H1 (cell line): ENCODE data around the gene ZXDA. TPM values are rescaled to one million over a fixed set of nuclear protein-coding genes. Genes with fewer than 3 reads are reported as not detected.

Experiments
- CTCF ChIA-PET: fragments of 300-600 bp; sonication (Branson Sonifier 250); formaldehyde crosslinking; loops from one replicate; lab custom pipeline; 2021; ENCODE audit not compliant: partially characterized antibody; lab: Charles Lee
- POLR2A ChIA-PET: fragments of 300-600 bp; sonication (Branson Sonifier 250); formaldehyde crosslinking; loops from one replicate; lab custom pipeline; 2021; ENCODE audit warnings: inconsistent platforms; ENCODE audit not compliant: partially characterized antibody; lab: Charles Lee
- DNase-seq, 2 experiments: peaks; one replicate each; pipeline versions ENCODE4 v3.0.0 to v3.0.0-alpha.2; 2010 to 2022; ENCODE audit warnings: low spot score in 2 of 2, low read depth in 1 of 2, mixed read lengths in 1 of 2
- FAIRE-seq: peaks from 2 replicates; lab custom pipeline; 2011; peaks lifted over from hg19 to GRCh38; lab: Jason Lieb, UNC
- H2AFZ ChIP-seq: 2 replicates; pipeline ENCODE4 v1.8.1; 2012; ENCODE audit warnings: low read length, inconsistent platforms
- H2AK5ac ChIP-seq: 2 replicates; pipeline ENCODE4 v1.6.1; 2013; ENCODE audit warnings: low read depth, low read length
- H2BK120ac ChIP-seq: replicated peaks from 2 replicates; pipeline ENCODE3; 2013; ENCODE audit warnings: low read depth, low read length, inconsistent platforms
- H2BK12ac ChIP-seq: 2 replicates; pipeline ENCODE4 v1.6.1; 2013; ENCODE audit warnings: low read depth, low read length
- H2BK15ac ChIP-seq: 2 replicates; pipeline ENCODE4 v1.6.1; 2013; ENCODE audit warnings: low read length
- H2BK20ac ChIP-seq: 2 replicates; pipeline ENCODE4 v1.6.1; 2013; ENCODE audit warnings: low read length
- H2BK5ac ChIP-seq: 2 replicates; pipeline ENCODE4 v1.6.1; 2013; ENCODE audit warnings: low read depth, low read length
- H3K14ac ChIP-seq: 2 replicates; pipeline ENCODE4 v1.6.1; 2013; ENCODE audit warnings: inconsistent platforms; ENCODE audit not compliant: insufficient read length
- H3K18ac ChIP-seq: 2 replicates; pipeline ENCODE4 v1.6.1; 2013; ENCODE audit warnings: low read length; ENCODE audit errors: extremely low read depth
- H3K23ac ChIP-seq: 2 replicates; pipeline ENCODE4 v1.6.1; 2013; ENCODE audit warnings: inconsistent platforms; ENCODE audit not compliant: insufficient read length
- H3K23me2 ChIP-seq: 2 replicates; pipeline ENCODE4 v1.6.1; 2013; ENCODE audit warnings: low read depth, low read length
- H3K27ac ChIP-seq: 2 replicates; pipeline ENCODE4 v1.6.1; 2011; ENCODE audit warnings: low read depth, low read length, inconsistent platforms
- H3K27me3 ChIP-seq, 4 experiments: replicated peaks in 1 of 4; 1 replicate in 1 of 4; 2 replicates in 3 of 4; pipeline versions ENCODE4 v1.6.1 to v1.8.1; 2011 to 2013; ENCODE audit warnings: low read length in 3 of 4, mild to moderate bottlenecking in 3 of 4, inconsistent platforms in 2 of 4, mixed read lengths in 2 of 4, moderate library complexity in 1 of 4; ENCODE audit not compliant: control insufficient read depth in 3 of 4, insufficient read depth in 3 of 4; ENCODE audit errors: extremely low read depth in 1 of 4
- H3K36me3 ChIP-seq, 4 experiments: 2 replicates each; pipeline versions ENCODE4 v1.6.1 to v1.8.1; 2011 to 2013; ENCODE audit warnings: mild to moderate bottlenecking in 4 of 4, low read length in 3 of 4, moderate library complexity in 2 of 4, control low read depth in 1 of 4, inconsistent platforms in 1 of 4; ENCODE audit not compliant: insufficient read depth in 4 of 4, control insufficient read depth in 2 of 4
- H3K4ac ChIP-seq: replicated peaks from 2 replicates; pipeline ENCODE3; 2013; ENCODE audit warnings: low read length, low read depth, mixed read lengths, inconsistent platforms; ENCODE audit not compliant: insufficient read length
- H3K4me1 ChIP-seq, 4 experiments: replicated peaks in 1 of 4; 1 replicate in 1 of 4; 2 replicates in 3 of 4; pipeline versions ENCODE4 v1.6.1 to v1.8.1; 2011 to 2013; ENCODE audit warnings: low read length in 3 of 4, inconsistent platforms in 2 of 4, mixed read lengths in 1 of 4; ENCODE audit not compliant: insufficient read depth in 4 of 4, control insufficient read depth in 3 of 4
- H3K4me2 ChIP-seq, 2 experiments: 2 replicates each; pipeline versions ENCODE4 v1.6.1 to v1.8.1; 2011 to 2013; ENCODE audit warnings: low read depth in 2 of 2, low read length in 2 of 2, control low read depth in 1 of 2, inconsistent platforms in 1 of 2, mild to moderate bottlenecking in 1 of 2; ENCODE audit not compliant: insufficient read depth in 1 of 2
- H3K4me3 ChIP-seq, 4 experiments: fragments of 200-600, 300-600 bp in 1 of 4; sonication (generic), shearing (Covaris generic), sonication (Bioruptor Twin) in 1 of 4; 2 replicates each; pipeline versions ENCODE4 v1.5.1 to v1.8.1; 2011 to 2016; ENCODE audit warnings: low read length in 4 of 4, low read depth in 3 of 4, control low read depth in 2 of 4, inconsistent platforms in 2 of 4, mild to moderate bottlenecking in 2 of 4, mixed read lengths in 1 of 4, moderate library complexity in 1 of 4; ENCODE audit not compliant: insufficient read depth in 2 of 4; ENCODE audit errors: extremely low read depth in 1 of 4
- H3K56ac ChIP-seq: replicated peaks from 2 replicates; pipeline ENCODE3; 2013; ENCODE audit warnings: low read depth, mild to moderate bottlenecking, mixed read lengths, low read length, inconsistent platforms; ENCODE audit not compliant: insufficient read length
- H3K79me1 ChIP-seq: 2 replicates; pipeline ENCODE4 v1.6.1; 2013; ENCODE audit warnings: low read depth, low read length, control low read depth
- H3K79me2 ChIP-seq, 2 experiments: 2 replicates each; pipeline versions ENCODE4 v1.6.1 to v1.8.1; 2012 to 2013; ENCODE audit warnings: low read length in 2 of 2, mild to moderate bottlenecking in 2 of 2, inconsistent platforms in 1 of 2; ENCODE audit not compliant: insufficient read depth in 2 of 2, control insufficient read depth in 1 of 2
- H3K9ac ChIP-seq, 4 experiments: replicated peaks in 1 of 4; 1 replicate in 1 of 4; 2 replicates in 3 of 4; pipeline versions ENCODE4 v1.6.1 to v1.8.1; 2011 to 2013; ENCODE audit warnings: low read depth in 3 of 4, low read length in 3 of 4, control low read depth in 2 of 4, mild to moderate bottlenecking in 2 of 4, moderate library complexity in 2 of 4, inconsistent platforms in 1 of 4; ENCODE audit errors: extremely low read depth in 1 of 4
- H3K9me3 ChIP-seq, 2 experiments: 2 replicates each; pipeline versions ENCODE4 v1.6.1 to v1.8.1; 2012 to 2013; ENCODE audit warnings: mild to moderate bottlenecking in 2 of 2, moderate library complexity in 2 of 2, control low read depth in 1 of 2, inconsistent platforms in 1 of 2, low read depth in 1 of 2, low read length in 1 of 2, mixed read lengths in 1 of 2; ENCODE audit not compliant: insufficient read depth in 2 of 2
- H4K20me1 ChIP-seq, 2 experiments: replicated peaks in 1 of 2; 2 replicates each; pipeline versions ENCODE3 to v1.8.1; 2011 to 2013; ENCODE audit warnings: inconsistent platforms in 2 of 2, low read length in 2 of 2, mild to moderate bottlenecking in 1 of 2; ENCODE audit not compliant: insufficient read depth in 2 of 2, control insufficient read depth in 1 of 2
- H4K5ac ChIP-seq: 2 replicates; pipeline ENCODE4 v1.6.1; 2013; ENCODE audit warnings: low read length, low read depth, mixed read lengths, inconsistent platforms; ENCODE audit not compliant: insufficient read length
- H4K8ac ChIP-seq: 2 replicates; pipeline ENCODE4 v1.8.0; 2013; ENCODE audit warnings: mild to moderate bottlenecking, moderate library complexity, low read length, inconsistent platforms; ENCODE audit not compliant: insufficient read depth; ENCODE audit errors: extremely low read depth
- H4K91ac ChIP-seq: replicated peaks from 2 replicates; pipeline ENCODE3; 2013; ENCODE audit warnings: low read length, mixed read lengths, inconsistent platforms; ENCODE audit not compliant: insufficient read length
- KDM4A ChIP-seq: IDR thresholded peaks from one replicate; pipeline ENCODE4 v1.7.1; 2012; ENCODE audit warnings: low read depth, mild to moderate bottlenecking, moderate library complexity, low read length, inconsistent platforms; ENCODE audit not compliant: severe bottlenecking
- RFX5 ChIP-seq: IDR thresholded peaks from 2 replicates; pipeline ENCODE4 v1.6.1; 2011; ENCODE audit warnings: low read depth, low read length, improper control_type of control experiment, borderline replicate concordance
- RNF2 ChIP-seq: fragments of 200-900, 300-1000 bp; sonication (generic); IDR thresholded peaks from 2 replicates; pipeline ENCODE4 v1.7.1; 2016; ENCODE audit warnings: borderline replicate concordance, low read depth, mild to moderate bottlenecking, antibody characterized with exemption, low read length; ENCODE audit not compliant: poor library complexity, severe bottlenecking; ENCODE audit errors: missing control alignments
- WGBS, 2 experiments: shearing (Covaris generic) in 1 of 2; methylation state at CpG; one replicate each; pipeline versions ENCODE4 v1.1.6 to v1.1.7; 2013 to 2015; ENCODE audit warnings: low lambda C conversion rate in 2 of 2, mixed read lengths in 2 of 2, inconsistent platforms in 1 of 2, low coverage in 1 of 2, missing lambda C conversion rate in 1 of 2; ENCODE audit not compliant: insufficient replicate concordance in 2 of 2, insufficient coverage in 1 of 2, insufficient read length in 1 of 2; ENCODE audit errors: extremely low coverage in 1 of 2, missing lambda C conversion rate in 1 of 2; 5-methylcytosine and 5-hydroxymethylcytosine counted together
- polyA plus RNA-seq, 7 experiments: library from polyadenylated mRNA; depleted of rRNA in 3 of 7; stranded (reverse) in 5 of 7; unstranded in 2 of 7; fragments of >200 nt in 5 of 7; fragments of 200-250 nt in 2 of 7; gene quantifications; 1 replicate in 5 of 7; 2 replicates in 1 of 7; 4 replicates in 1 of 7; pipeline versions ENCODE4 v1.2.1 to v1.2.3, GENCODE V29; 2011 to 2013; ENCODE audit warnings: missing spikeins in 2 of 7, mixed read lengths in 2 of 7
- total RNA-seq: library from RNA; stranded (reverse); fragmentation: NEBNext Ultra II Directional; extraction: Animal tissue kit (Norgen Biotek cat#: 25700); gene quantifications from 2 replicates; pipeline ENCODE4 v1.2.1, GENCODE V29; 2021

The ZXDA gene
- total and polyA plus RNA-seq, 2 of the 8 experiments (the other 6 are each of a cell fraction or from before 2014, with no cell fraction given) = not detected

DNA sequence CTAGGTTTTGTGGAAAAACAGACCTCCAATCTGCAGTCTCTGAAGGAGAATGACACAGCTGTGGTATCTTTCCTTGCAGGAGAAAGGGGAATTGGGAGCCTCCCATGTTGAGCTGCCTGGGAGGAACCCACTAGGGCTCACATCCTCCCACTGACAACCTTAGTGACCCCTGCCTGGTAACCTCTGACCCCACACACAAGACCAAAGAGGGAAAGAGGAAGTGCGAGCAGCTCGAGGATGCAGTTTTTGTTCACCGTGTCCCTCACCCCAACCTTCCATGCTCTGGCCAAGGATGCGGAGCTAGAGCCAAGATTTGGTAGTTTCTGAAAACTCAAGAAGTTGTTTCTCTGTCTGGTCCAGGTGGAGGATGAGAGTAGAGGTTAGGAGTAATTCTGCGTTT is 5.4 kb upstream of the ZXDA start:
- Histone ChIP-seq H3K4ac (no peak overlapping the region), H3K79me2 (no peaks in the 10 kb centered on the region), H2BK15ac (no peak overlapping the region), H3K4me3 (no peak overlapping the region), H4K5ac (no peak overlapping the region), H2BK12ac (no peak overlapping the region), H3K4me1 (no peaks in the 10 kb centered on the region), H3K18ac (no peak overlapping the region), H3K9me3 (peaks cover 0 to 41% of the 10 kb centered on the region in 2 experiments; a peak in 2 of 4 replicates), H3K23ac (no peak overlapping the region), H2BK120ac (no peak overlapping the region), H3K9ac (no peak overlapping the region), H3K27ac (no peak overlapping the region), H2AFZ (no peak overlapping the region), H3K14ac (no peak overlapping the region), H2BK5ac (no peak overlapping the region), H3K36me3 (no peaks in the 10 kb centered on the region), H4K20me1 (no peaks in the 10 kb centered on the region), H3K79me1 (no peaks in the 10 kb centered on the region), H3K56ac (no peak overlapping the region), H3K23me2 (no peaks in the 10 kb centered on the region), H4K91ac (no peak overlapping the region), H3K4me2 (no peak overlapping the region), H3K27me3 (no peaks in the 10 kb centered on the region), H2AK5ac (no peak overlapping the region), H2BK20ac (no peak overlapping the region), H4K8ac (no peak overlapping the region)
- DNase-seq (no peak), FAIRE-seq (no peak)
- TF ChIP-seq RFX5 = no peak
- TF ChIP-seq KDM4A = no peak
- TF ChIP-seq RNF2 = no peak
- CTCF ChIA-PET = no interaction called here
- POLR2A ChIA-PET = no interaction called here
- 100% methylated on average over 1 of the region's 5 CpGs; no CpG with 5 or more reads in 1 of the 2 experiments for WGBS, 2 experiments
